Measurements from ENCODE around the gene RANBP3. TPM values are rescaled to one million over a fixed set of nuclear protein-coding genes. Genes with fewer than 3 reads are reported as not detected.

Gene RANBP3
- total and polyA plus RNA-seq, 2 of the 8 experiments (the other 6 are each of a cell fraction or from before 2014, with no cell fraction given) = 95.4 to 122 TPM

- TF ChIP-seq TEAD4 (IDR thresholded peaks at IDR 0.05; ENCODE audit: low read depth, low read length) = no peak
- TF ChIP-seq GABPA (IDR thresholded peaks at IDR 0.05; ENCODE audit: borderline replicate concordance, insufficient read depth, low read length) = no peak
These were observed 84.5 kb downstream of the RANBP3 start (continued) for GRCh38 chr19:5893296-5893903.

Measured in H1 (cell line).